SK-N-MC (cell line): ENCODE results near the gene BMPR1B.

Source experiments
- EZH2 ChIP-seq: fragments of 200-600 bp; sonication (generic); IDR thresholded peaks from one replicate; pipeline ENCODE4 v1.6.1; 2017; ENCODE audit warnings: antibody characterized with exemption
- FOXP2 ChIP-seq: optimal IDR thresholded peaks from 2 replicates; pipeline ENCODE3; 2011; ENCODE audit warnings: mild to moderate bottlenecking, moderate library complexity; ENCODE audit not compliant: insufficient read depth; ENCODE audit errors: extremely low read length, control extremely low read depth
- POLR2AphosphoS5 ChIP-seq: IDR thresholded peaks from 2 replicates; pipeline ENCODE4 v1.6.1; 2012; ENCODE audit warnings: mild to moderate bottlenecking, low read depth, low read length, borderline replicate concordance

DNA sequence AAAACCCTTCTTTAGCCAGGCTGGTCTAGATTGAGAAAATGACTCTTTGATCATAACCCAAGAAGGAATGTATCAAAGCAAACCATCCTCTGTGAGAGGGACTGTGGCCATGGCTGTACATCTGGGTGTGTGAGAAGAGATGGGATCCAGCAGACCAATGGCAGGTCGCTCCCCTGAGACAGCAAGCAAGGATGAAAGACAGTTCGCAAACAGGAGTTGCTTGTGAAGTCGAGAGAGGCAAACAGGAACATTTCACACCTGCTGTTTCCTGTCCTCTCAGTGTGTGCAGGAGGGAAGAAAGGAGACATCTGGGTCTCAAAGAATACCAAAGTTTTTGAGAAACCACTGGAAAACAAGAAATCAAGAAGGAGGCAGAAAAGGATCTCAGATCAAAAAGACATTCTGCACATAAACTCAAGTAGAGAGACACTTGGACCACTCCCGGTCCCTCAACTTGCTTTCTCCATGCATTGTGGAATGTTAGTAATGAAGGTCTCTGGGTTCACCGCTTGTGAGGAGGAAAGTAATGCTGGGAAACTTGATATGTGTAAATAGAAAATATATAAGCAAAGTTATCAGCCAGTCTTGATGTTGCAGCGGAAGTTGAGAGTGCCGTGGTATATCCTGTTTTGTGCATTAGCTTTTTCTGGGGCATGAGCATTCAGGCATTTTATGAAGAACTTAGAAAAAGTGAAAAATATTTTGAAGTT, 327.5 kb downstream of the BMPR1B start:
- TF ChIP-seq POLR2AphosphoS5 (no peak), EZH2 (no peak), FOXP2 (no peak)
